H1 (cell line): Measurements from ENCODE around the gene TEF. TPM values are rescaled to one million over a fixed set of nuclear protein-coding genes. Genes with fewer than 3 reads are reported as not detected.

ENCODE experiments used
- BACH1 ChIP-seq: IDR thresholded peaks from 2 replicates; pipeline ENCODE4 v1.6.1; 2012; ENCODE audit warnings: low read length, improper control_type of control experiment
- FOSL1 ChIP-seq: IDR thresholded peaks from 2 replicates; pipeline ENCODE4 v1.6.1; 2011; ENCODE audit warnings: mild to moderate bottlenecking, low read depth, low read length, moderate library complexity; ENCODE audit not compliant: insufficient read depth
- KDM1A ChIP-seq: fragments of 200-600, 300-600 bp; sonication (generic); IDR thresholded peaks from 2 replicates; pipeline ENCODE4 v1.7.1; 2016; ENCODE audit warnings: mild to moderate bottlenecking, low read length, borderline replicate concordance
- KDM4A ChIP-seq: IDR thresholded peaks from one replicate; pipeline ENCODE4 v1.7.1; 2012; ENCODE audit warnings: low read depth, mild to moderate bottlenecking, moderate library complexity, low read length, inconsistent platforms; ENCODE audit not compliant: severe bottlenecking
- RBBP5 ChIP-seq: IDR thresholded peaks from 2 replicates; pipeline ENCODE4 v1.7.1; 2012; ENCODE audit warnings: low read depth, mild to moderate bottlenecking, inconsistent platforms, low read length, moderate library complexity, borderline replicate concordance
- SIN3A ChIP-seq, 2 experiments: IDR thresholded peaks in 1 of 2; conservative IDR thresholded peaks in 1 of 2; 2 replicates each; pipeline ENCODE4 v1.6.1; 2011 to 2012; ENCODE audit warnings: low read length in 2 of 2, improper control_type of control experiment in 1 of 2, low read depth in 1 of 2, mild to moderate bottlenecking in 1 of 2
- ZNF274 ChIP-seq: IDR thresholded peaks from 2 replicates; pipeline ENCODE4 v1.7.0; 2012; ENCODE audit warnings: low read length, borderline replicate concordance; ENCODE audit errors: extremely low read depth
- polyA plus RNA-seq, 7 experiments: library from polyadenylated mRNA; depleted of rRNA in 3 of 7; stranded (reverse) in 5 of 7; unstranded in 2 of 7; fragments of >200 nt in 5 of 7; fragments of 200-250 nt in 2 of 7; gene quantifications; 1 replicate in 5 of 7; 2 replicates in 1 of 7; 4 replicates in 1 of 7; pipeline versions ENCODE4 v1.2.1 to v1.2.3, GENCODE V29; 2011 to 2013; ENCODE audit warnings: missing spikeins in 2 of 7, mixed read lengths in 2 of 7
- total RNA-seq: library from RNA; stranded (reverse); fragmentation: NEBNext Ultra II Directional; extraction: Animal tissue kit (Norgen Biotek cat#: 25700); gene quantifications from 2 replicates; pipeline ENCODE4 v1.2.1, GENCODE V29; 2021

Gene TEF
- total and polyA plus RNA-seq, 2 of the 8 experiments (the other 6 are each of a cell fraction or from before 2014, with no cell fraction given): 7.4 to 9.0 TPM

DNA sequence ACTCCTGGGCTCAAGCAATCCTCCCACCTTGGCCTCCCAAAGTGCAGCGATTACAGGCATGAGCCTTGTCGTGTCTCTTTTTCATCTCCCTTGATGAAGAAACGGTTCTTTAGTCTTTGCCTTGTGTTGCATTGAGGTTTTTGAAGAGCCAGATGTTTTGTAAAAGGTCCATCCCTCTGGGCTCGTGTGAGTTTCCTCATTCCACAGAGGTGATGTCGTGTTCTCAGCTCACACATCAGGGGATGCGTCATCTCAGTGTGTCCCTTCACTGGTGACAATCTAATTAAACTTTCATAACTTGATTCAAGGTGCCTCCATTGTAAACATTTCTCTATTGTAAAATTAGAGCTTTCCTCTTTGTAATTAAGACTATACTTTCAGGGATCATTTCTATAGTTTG is 29.7 kb upstream of the TEF start (continued):
- TF ChIP-seq ZNF274 (no peak), KDM1A (no peak), SIN3A (conservative IDR thresholded peaks at IDR 0.05 in 1 of 2, IDR thresholded peaks at IDR 0.05 in 1 of 2; ENCODE audit: low read depth in 1 of 2, low read length in 2 of 2) (no peak), KDM4A (no peak), RBBP5 (no peak), BACH1 (no peak), FOSL1 (no peak)
